ENCODE data around the gene KRT1. TPM values are rescaled to one million over a fixed set of nuclear protein-coding genes. Genes with fewer than 3 reads are reported as not detected.

Gene KRT1
- total RNA-seq, 2 experiments from 2014 or later = not detected

DNA sequence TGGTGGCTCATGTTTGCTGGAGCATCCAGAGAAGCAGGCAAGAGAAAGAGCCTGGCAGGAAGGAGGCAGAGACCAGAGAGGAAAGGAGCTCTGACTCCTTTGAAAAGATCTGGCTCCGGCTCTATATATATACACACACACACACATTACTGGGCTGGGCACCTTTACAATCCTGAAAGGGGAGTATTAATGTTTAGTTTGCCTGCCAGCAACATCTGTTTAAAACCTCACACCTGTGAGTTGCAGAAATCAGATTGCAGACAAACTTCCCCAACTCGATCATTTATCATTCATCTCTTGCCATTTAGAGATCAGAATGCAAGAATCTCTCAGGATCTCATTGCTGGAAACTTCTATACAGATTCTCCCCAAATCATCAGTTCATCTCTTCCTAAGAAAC, 23.2 kb upstream of the KRT1 start, which contains the start of gene KRT77:
TSS of gene KRT77 (minus strand) at position 101 of the 400 bp plus-strand sequence. CDS start at position 11, 90 bp downstream.
- Histone ChIP-seq H3K9me2 (ENCODE audit: insufficient read depth, low read length) (no peaks in the 10 kb centered on the region), H2AFZ (ENCODE audit: low read length) (no peak within 1 kb of the TSS), H4K20me1 (ENCODE audit: insufficient read depth, low read length) (no peaks in the 10 kb centered on the region), H3K79me2 (ENCODE audit: insufficient read depth, low read depth, low read length) (no peaks in the 10 kb centered on the region), H3K9me3 (ENCODE audit: low read length) (no peaks in the 10 kb centered on the region), H3K4me2 (ENCODE audit: low read length) (no peak within 1 kb of the TSS), H3K4me1 (ENCODE audit: insufficient read depth, low read length, poor library complexity, severe bottlenecking) (no peaks in the 10 kb centered on the region), H3K27ac (ENCODE audit: low read depth, low read length, poor library complexity, severe bottlenecking) (no peak within 1 kb of the TSS), H3K36me3 (ENCODE audit: insufficient read depth, low read length) (no peaks in the 10 kb centered on the region), H3K4me3 (ENCODE audit: low read depth, low read length, poor library complexity, severe bottlenecking) (no peak within 1 kb of the TSS)
- no peak for TF ChIP-seq EZH2phosphoT487 (IDR thresholded peaks at IDR 0.05; ENCODE audit: borderline replicate concordance, low read depth, low read length)
- TF ChIP-seq, protein P1, sequence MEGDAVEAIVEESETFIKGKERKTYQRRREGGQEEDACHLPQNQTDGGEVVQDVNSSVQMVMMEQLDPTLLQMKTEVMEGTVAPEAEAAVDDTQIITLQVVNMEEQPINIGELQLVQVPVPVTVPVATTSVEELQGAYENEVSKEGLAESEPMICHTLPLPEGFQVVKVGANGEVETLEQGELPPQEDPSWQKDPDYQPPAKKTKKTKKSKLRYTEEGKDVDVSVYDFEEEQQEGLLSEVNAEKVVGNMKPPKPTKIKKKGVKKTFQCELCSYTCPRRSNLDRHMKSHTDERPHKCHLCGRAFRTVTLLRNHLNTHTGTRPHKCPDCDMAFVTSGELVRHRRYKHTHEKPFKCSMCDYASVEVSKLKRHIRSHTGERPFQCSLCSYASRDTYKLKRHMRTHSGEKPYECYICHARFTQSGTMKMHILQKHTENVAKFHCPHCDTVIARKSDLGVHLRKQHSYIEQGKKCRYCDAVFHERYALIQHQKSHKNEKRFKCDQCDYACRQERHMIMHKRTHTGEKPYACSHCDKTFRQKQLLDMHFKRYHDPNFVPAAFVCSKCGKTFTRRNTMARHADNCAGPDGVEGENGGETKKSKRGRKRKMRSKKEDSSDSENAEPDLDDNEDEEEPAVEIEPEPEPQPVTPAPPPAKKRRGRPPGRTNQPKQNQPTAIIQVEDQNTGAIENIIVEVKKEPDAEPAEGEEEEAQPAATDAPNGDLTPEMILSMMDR (conservative IDR thresholded peaks at IDR 0.05; ENCODE audit: low read length) = no peak
- intact Hi-C loops (cut with micrococcal nuclease; ENCODE audit: unreplicated experiment) = no loop called here
- no TSS peak for BruUV-seq (replicated peaks)
- DNase-seq (ENCODE audit: low spot score) = no peak
- ChIA-PET POLR2A (interaction anchor here (0.7 kb wide), 1 partner anchor 779 kb away, joined by 3 read pairs; no protein-coding TSS in a partner anchor), CTCF (ENCODE audit: unreplicated experiment) (no interaction called here)

GRCh38 chr12:52702338-52702737, 22.1 kb upstream of the KRT1 start:
- Histone ChIP-seq H3K36me3 (ENCODE audit: insufficient read depth, low read length) (no peaks in the 10 kb centered on the region), H3K79me2 (ENCODE audit: insufficient read depth, low read depth, low read length) (no peaks in the 10 kb centered on the region), H3K4me3 (ENCODE audit: low read depth, low read length, poor library complexity, severe bottlenecking) (no peak overlapping the region), H4K20me1 (ENCODE audit: insufficient read depth, low read length) (no peaks in the 10 kb centered on the region), H3K4me2 (ENCODE audit: low read length) (no peak overlapping the region), H3K4me1 (ENCODE audit: insufficient read depth, low read length, poor library complexity, severe bottlenecking) (no peaks in the 10 kb centered on the region), H3K9me2 (ENCODE audit: insufficient read depth, low read length) (no peaks in the 10 kb centered on the region), H3K27ac (ENCODE audit: low read depth, low read length, poor library complexity, severe bottlenecking) (no peak overlapping the region), H2AFZ (ENCODE audit: low read length) (no peak overlapping the region), H3K9me3 (ENCODE audit: low read length) (no peaks in the 10 kb centered on the region)
- intact Hi-C loops (cut with micrococcal nuclease; ENCODE audit: unreplicated experiment) = no loop called here
- DNase-seq (ENCODE audit: low spot score) = no peak
- CTCF ChIA-PET (ENCODE audit: unreplicated experiment) = no interaction called here
- POLR2A ChIA-PET = no interaction called here
- no peak for TF ChIP-seq EZH2phosphoT487 (IDR thresholded peaks at IDR 0.05; ENCODE audit: borderline replicate concordance, low read depth, low read length)
- TF ChIP-seq, protein P1 (conservative IDR thresholded peaks at IDR 0.05; ENCODE audit: low read length) = no peak
- no TSS peak for BruUV-seq (replicated peaks)

DNA sequence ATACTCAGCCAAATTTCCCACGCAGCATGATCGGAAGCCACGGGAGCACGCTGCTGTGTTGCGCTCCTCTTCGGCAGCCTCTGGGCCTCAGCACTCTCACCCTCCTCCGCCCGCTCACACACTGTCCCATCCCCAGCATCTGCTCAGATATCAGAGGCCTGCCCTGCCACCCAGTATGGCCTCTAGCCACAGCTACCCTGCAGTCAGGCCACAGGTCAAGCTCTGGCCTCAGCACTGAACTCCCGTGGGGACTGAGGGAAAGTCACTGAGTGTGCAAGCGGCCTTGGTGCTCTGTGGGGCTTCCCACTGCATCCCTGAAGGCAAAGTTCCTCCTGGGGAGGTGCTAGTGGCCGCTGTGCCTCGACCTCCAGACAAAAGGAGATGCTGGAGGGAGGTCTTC, 21.1 kb upstream of the KRT1 start:
- no peak overlapping the region for H3K4me3 ChIP-seq (ENCODE audit: low read depth, low read length, poor library complexity, severe bottlenecking)
- no peak overlapping the region for H2AFZ ChIP-seq (ENCODE audit: low read length)
- H3K36me3 ChIP-seq (ENCODE audit: insufficient read depth, low read length) = no peaks in the 10 kb centered on the region
- ChIA-PET POLR2A (no interaction called here), CTCF (ENCODE audit: unreplicated experiment) (no interaction called here)
- H3K9me3 ChIP-seq (ENCODE audit: low read length) = no peaks in the 10 kb centered on the region
- no peak overlapping the region for H3K4me2 ChIP-seq (ENCODE audit: low read length)
- no peaks in the 10 kb centered on the region for H3K9me2 ChIP-seq (ENCODE audit: insufficient read depth, low read length)
- no TSS peak for BruUV-seq (replicated peaks)
- no peaks in the 10 kb centered on the region for H4K20me1 ChIP-seq (ENCODE audit: insufficient read depth, low read length)
- no peaks in the 10 kb centered on the region for H3K79me2 ChIP-seq (ENCODE audit: insufficient read depth, low read depth, low read length)
- H3K27ac ChIP-seq (ENCODE audit: low read depth, low read length, poor library complexity, severe bottlenecking) = no peak overlapping the region
- no peaks in the 10 kb centered on the region for H3K4me1 ChIP-seq (ENCODE audit: insufficient read depth, low read length, poor library complexity, severe bottlenecking)
- DNase-seq (ENCODE audit: low spot score) = no peak
- TF ChIP-seq, protein P1 (conservative IDR thresholded peaks at IDR 0.05; ENCODE audit: low read length) = no peak
- no peak for TF ChIP-seq EZH2phosphoT487 (IDR thresholded peaks at IDR 0.05; ENCODE audit: borderline replicate concordance, low read depth, low read length)
- intact Hi-C loops (cut with micrococcal nuclease; ENCODE audit: unreplicated experiment) = no loop called here

All from OCI-LY7 (cell line).